GM12873 (cell line): ENCODE measurements around the gene PTPRN2.

Experiments
- TF ChIP-seq, protein P1 (sequence below): IDR thresholded peaks from 2 replicates; pipeline ENCODE4 v1.5.1; 2012; ENCODE audit warnings: low read depth, mild to moderate bottlenecking, moderate library complexity, low read length, control low read depth; ENCODE audit not compliant: insufficient read depth; ENCODE audit errors: missing control alignments

PTPRN2 gene

DNA sequence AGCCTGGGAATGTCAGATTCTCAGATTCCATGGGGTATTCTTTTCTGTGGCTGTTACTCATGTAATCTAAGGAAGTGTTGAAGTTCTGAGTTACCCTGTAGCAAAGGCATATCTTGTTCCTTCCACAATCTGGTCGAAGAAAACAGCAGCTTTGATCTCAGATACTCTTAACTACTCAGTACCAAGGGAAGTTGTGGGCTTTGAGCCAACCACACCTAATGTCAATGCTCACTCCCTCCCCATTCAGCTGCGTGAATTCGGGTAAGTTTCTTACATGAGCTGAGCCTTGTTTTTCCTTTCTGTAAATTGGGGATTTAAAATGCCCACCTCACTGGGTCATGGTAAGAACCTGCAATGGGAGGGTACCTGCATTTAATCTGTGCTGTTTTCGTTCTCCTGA lies 52.5 kb downstream of the PTPRN2 start:
- TF ChIP-seq, protein P1, sequence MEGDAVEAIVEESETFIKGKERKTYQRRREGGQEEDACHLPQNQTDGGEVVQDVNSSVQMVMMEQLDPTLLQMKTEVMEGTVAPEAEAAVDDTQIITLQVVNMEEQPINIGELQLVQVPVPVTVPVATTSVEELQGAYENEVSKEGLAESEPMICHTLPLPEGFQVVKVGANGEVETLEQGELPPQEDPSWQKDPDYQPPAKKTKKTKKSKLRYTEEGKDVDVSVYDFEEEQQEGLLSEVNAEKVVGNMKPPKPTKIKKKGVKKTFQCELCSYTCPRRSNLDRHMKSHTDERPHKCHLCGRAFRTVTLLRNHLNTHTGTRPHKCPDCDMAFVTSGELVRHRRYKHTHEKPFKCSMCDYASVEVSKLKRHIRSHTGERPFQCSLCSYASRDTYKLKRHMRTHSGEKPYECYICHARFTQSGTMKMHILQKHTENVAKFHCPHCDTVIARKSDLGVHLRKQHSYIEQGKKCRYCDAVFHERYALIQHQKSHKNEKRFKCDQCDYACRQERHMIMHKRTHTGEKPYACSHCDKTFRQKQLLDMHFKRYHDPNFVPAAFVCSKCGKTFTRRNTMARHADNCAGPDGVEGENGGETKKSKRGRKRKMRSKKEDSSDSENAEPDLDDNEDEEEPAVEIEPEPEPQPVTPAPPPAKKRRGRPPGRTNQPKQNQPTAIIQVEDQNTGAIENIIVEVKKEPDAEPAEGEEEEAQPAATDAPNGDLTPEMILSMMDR: no peak

DNA sequence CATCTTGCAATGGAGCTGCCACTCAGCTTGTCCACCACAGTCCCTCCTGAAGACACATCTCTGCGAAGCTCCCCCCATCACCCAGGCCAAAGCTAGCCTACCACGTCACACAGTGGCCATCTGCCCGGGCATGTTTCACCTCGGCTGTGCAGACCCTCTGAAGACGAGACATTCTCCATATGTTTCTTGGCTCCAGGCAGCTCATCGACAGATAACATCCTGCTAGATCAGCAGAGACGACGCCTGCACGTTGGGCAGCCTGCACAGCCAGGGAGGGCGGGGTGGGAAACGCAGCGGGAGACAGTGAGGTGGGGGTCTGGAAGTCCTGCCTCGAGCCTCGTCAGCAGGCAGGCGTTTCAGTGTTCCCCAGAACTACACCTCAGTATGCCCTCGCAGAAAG lies 53.0 kb downstream of the PTPRN2 start:
- TF ChIP-seq, protein P1: no peak

- TF ChIP-seq, protein P1: no peak
Observed at GRCh38 chr7:158533386-158534133, 54.1 kb downstream of the PTPRN2 start.

DNA sequence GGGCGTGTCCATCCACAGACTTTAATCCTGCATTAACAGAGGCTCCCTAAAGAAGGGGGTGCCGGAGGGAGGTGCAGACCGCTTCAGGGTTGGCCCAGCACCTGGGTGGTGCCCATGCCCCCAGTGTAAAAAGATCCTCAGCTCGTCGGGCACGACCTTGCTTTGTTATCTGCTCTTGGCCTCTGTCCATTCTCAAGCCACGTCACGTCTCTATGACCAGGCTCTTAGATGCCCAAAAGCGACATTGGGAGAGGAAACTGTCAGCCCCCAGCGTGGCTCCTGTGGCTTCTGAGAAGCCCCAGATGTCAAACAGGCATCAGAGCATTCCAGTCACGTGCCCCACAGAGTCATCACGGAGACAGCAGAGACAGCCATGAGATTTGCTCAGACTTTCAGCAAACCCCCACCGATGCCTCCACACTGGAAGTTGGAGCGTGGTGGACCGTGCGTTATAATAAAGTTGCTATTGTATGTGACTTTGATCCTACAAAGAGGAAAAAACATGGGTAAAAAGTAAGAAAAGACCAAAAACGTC lies 55.5 kb downstream of the PTPRN2 start:
- TF ChIP-seq, protein P1: no peak

DNA sequence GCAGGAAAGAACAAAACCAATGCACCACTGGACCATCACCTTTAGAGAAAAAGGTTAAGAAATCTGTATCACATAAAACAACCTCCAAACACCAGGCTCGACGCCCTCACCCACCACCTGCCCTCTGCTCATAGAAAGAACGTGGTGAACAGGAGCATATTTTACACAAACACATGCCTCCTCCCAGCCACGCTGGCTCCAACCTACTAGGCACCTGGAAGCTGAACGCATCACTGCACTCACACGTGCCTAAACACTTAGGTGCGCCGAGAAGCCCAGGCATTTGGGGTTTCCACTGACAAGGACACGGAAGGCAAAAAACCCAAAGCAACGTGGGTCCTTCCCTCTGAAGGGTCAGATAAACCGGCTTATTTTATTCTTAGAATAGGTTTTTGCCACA lies 56.0 kb downstream of the PTPRN2 start:
- TF ChIP-seq, protein P1: no peak

GRCh38 chr7:158530800-158531609 lies 56.6 kb downstream of the PTPRN2 start:
- TF ChIP-seq, protein P1: no peak
